ENCODE data around the gene RPS27A. TPM values are rescaled to one million over a fixed set of nuclear protein-coding genes. Genes with fewer than 3 reads are reported as not detected.
"Not testable (repeated sequence)": the region's sequence is repeated elsewhere in the genome, so short reads cannot be mapped to it uniquely, and the experiment has no call there.

The RPS27A gene
- total RNA-seq, 1 donor from 2014 or later: 705 TPM

DNA sequence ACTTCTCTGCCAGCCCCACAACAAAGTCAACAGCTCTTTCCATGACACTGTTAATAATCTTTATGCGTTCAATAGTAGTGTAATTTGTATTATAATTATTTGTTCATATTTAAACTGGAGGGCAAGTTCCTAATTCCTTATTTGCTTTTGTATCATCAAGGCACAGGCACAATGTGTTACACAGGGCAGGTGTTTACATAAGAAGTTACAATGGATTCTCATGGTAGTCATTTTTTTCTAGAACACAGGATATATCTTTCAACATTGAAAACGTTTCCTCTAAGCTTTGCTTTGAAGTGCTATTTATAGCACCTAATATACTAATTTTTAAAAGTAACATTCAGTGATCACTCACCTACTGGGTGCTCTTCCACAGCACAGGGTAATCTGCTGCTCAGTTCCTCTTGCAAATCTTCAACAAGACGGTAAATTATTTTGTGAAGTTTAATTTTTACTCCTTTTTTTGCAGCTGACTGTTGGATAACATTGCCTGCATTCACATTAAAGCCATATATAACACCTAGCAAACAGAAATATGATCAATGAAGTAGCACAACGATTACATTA is 7.3 kb downstream of the RPS27A start:
- DNase-seq: no peak

DNA sequence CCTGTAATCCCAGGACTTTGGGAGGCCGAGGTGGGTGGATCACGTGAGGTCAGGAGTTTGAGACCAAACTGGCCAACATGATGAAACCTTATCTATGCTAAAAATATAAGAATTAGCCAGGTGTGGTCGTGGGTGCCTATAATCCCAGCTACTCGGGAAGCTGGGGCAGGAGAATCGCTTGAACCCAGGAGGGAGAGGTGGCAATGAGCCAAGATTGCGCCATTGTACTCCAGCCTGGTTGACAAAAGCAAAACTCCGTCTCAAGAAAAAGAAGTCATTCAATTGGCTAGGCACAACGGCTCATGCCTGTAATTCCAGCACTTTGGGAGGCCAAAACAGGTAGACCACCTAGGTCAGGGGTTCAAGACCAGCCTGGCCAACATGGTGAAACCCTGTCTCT is 9.1 kb downstream of the RPS27A start:
- DNase-seq: not testable (repeated sequence)

DNA sequence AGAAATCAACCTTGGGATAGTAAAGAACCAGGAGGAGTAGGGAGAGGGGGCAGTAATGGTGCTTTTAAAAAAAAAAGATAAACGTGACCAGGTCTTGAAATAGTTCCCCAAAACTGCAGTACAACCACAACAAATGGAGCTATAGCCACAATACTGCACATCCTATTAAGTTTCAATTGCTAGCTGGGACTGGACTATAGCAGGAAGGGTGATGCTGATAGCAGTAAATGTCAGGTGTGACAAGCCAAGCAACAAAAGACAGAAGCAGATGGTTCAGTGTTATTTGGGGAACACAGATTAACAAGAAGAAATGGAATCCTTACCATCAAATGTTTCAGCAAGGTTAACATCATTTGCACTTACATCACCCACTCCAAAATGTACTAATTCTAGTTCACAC is 10.1 kb downstream of the RPS27A start:
- DNase-seq: no peak

DNA sequence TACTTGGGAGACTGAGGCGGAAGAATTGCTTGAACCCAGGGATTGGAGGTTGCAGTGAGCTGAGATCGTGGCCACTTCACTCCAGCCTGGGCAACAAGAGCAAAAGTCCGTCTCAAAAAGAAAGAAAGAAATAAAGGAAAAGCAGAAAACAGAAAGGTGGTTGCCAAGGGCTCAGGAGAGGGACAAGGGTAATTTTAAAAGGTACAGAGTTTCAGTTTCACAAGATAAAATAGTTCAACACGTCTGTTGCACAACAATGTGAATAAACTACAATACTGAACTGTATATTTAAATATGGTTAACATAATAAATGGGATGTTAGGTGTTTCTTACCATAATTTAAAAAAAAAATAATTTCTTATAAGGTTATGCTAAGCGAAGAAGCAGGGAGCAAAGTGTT is 12.9 kb downstream of the RPS27A start:
- DNase-seq: no peak

DNA sequence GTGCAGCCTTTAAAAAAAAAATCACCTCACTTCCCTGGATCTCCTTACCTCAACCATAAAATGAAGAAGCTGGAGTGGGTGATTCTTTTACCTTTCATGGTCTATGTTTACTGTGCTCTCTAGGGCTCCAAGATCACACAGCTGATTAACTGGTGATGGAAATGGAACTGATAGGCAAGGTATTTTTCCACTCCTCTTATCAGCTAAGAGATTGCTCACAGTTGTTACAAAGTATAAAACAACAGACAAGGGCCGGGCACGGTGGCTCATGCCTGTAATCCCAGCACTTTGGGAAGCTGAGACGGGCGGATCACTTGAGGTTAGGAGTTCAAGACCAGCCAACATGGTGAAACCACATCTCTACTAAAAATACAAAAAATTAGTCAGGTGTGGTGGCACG is 14.5 kb downstream of the RPS27A start:
- no peak for DNase-seq

DNA sequence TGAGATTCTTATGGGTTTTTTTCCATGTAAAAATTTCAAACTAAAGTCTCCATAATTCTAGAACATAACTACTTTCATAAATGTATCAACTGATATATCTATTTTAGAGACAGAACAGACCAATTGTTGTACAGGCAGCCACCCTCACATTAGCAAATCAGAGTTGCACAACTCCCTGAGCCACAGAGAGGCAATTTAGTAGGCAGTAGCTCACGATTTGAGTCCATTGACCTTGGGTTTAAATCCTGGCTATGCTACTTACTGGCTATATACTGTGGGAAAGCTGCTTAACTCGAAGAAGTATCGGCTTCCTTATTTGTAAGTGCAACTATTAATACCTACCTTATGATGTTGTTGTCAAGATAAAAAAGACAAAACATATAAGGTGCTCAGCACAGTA is 20.3 kb downstream of the RPS27A start:
- no peak for DNase-seq

DNA sequence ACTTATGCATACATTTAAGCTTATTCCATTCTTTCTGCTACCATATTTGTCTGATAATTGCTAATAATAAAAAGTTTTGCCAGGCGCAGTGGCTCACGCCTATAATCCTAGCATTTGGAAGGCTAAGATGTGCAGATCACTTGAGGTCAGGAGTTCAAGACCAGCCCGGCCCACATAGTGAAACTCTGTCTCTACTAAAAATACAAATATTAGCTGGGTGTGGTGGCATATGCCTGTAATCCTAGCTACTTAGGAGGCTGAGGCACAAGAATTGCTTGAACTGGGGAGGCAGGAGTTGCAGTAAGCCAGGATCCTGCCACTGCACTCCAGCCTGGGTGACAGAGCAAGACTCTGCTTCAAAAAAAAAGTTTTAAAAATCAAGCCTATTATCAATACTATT is 27.1 kb downstream of the RPS27A start:
- not testable (repeated sequence) for DNase-seq

DNA sequence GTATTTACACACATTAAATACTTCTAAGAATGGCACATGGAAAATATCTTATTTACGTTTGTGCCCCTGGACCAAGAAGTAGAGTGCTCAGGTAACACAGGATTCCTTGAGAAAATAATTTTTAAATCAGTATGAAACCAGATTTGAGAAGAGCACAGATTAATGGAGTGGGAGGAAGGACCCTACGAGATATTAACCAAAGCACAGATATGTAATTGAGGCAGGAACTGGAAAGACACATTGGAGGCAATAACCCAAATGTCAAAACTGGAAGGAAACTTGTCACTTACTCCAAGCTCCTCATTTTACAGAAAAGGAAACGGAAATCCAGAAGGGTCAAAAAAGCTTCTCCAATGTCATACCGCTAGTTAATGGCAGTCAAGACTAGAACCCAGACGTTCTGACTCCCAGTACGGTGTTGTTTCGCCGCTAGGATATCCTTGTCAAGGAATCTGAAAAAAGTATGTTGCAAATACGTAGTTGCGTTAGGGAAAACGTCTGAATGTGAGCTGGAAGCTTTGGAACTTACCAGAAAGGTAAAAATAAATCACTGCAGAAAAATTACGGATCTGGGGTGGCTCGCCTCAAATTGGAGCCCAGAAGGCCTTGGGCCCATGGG is 35.9 kb downstream of the RPS27A start:
- no peak for DNase-seq

DNA sequence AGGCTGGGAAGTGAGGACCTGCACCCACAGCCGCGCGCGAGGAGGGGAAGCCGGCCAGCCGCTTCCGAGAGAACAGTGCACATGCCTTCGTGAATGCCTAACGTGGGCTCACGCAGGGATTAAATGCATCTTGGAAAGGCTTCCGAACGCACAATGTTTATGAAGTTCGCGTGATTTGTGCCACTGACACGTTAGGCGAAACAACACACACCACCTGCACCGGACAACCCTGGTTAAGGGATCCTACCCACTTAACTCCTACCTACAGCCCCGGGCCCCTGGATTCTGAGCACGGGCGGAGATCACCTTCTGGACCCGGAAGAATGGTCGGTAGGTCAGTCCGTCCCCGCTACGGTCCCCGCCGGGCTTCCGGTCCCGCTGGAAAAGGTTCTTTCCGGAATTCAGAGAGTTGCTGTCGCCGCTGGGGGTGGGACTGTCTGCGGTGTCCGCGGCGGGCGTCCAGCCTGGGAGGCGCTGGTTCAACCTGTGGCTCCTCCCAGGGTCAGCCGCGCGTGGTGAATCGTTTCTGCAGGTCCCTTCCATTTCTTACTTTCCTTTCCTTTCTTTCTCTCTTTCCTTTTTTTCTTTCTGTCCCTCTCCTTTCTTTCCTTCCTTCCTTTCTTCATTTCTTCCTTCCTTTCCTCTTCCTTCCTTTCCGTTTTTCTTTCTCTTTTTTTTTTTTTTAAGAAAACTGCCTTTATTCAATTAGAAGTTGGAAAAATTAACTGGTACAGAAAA is 36.6 kb downstream of the RPS27A start, which contains the start of gene MTIF2:
MTIF2 (minus strand) TSS at position 325 of the 738 bp plus-strand sequence. CDS start 5,373 bp downstream, outside the sequence.
- peak; percentile 87 for DNase-seq

DNA sequence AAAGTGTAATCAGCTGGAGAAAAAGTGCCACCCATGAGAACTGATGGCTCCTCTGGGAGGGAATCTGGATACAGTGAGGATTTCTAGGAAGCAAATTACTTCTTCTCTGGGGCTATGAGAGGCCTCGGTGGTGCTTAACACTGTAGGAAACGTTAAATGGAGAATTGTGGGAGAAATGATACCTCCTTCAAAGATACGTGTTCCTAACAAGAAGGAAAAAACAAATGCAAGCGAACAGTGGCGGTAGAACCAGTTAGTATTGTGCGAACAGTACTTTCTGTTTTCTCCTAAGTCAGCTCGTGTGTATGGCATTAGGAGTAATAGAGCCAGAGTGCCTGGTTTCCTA is 37.1 kb downstream of the RPS27A start:
- no peak for DNase-seq

DNA sequence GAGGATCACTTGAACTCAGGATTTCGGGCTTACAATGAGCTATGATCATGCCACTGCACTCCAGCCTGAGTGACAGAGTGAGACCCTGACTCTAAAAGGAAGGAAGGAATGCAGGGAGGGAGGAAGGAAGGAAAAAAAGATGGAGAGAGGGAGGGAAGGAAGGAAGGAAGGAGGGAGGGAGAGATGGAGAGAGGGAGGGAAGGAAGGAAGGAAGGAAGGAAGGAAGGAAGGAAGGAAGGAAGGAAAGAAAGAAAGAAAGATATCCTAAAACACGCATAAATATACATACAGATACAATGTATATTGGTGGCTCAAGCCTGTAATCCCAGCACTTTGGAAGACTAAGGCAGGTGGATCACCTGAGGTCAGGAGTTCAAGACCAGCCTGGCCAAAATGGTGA is 41.9 kb downstream of the RPS27A start:
- DNase-seq: not testable (repeated sequence)

DNA sequence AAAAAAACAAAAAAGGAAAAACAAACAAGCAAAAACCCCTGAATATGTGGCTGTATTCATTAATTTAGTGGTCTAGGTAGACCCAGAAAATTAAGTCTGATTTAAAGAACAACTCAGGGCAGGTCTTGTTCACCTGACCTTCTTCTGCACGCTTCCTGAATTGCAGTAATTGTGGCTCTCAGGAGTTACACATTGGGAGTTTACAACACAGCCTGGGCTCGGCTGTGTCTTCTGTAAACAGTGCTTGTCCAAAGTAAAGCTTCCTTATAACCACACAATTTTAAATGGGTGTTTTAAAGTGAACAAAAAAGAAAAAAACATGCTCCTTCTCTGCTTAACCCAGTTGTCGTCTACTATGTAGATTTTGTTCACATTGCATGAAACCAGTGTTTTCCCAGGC is 44.8 kb downstream of the RPS27A start:
- DNase-seq: no peak

DNA sequence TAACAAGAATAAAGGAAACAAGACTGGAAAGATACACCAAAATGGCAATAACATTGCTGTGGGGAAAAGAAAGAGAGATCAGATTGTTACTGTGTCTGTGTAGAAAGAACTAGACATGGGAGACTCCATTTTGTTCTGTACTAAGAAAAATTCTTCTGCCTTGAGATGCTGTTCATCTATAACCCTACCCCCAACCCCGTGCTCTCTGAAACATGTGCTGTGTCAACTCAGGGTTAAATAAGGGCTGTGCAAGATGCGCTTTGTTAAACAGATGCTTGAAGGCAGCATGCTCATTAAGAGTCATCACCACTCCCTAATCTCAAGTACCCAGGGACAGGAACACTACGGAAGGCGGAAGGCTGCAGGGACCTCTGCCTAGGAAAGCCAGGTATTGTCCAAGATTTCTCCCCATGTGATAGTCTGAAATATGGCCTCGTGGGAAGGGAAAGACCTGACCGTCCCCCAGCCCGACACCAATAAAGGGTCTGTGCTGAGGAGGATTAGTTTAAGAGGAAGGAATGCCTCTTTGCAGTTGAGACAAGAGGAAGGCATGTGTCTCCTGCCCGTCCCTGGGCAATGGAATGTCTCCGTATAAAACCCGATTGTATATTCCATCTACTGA is 46.8 kb downstream of the RPS27A start:
- not testable (repeated sequence) for DNase-seq

DNA sequence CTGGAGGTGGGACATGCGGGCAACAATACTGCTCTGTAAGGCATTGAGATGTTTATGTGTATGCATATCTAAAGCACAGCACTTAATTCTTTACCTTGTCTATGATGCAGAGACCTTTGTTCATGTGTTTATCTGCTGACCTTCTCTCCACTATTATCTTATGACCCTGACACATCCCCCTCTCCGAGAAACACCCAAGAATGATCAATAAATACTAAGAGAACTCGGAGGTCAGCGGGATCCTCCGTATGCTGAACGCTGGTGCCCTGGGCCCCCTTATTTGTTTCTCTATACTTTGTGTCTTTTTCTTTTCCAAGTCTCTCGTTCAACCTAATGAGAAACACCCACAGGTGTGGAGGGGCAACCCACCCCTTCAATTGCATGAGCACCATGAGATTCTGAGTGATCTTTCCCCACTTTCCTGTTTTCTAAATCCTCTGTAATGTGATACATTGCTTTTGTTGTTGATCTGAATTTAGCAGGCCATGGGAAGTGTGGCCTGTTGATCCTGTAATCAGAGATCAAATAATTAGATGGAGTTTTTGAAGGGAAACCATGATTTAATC is 47.5 kb downstream of the RPS27A start:
- not testable (repeated sequence) for DNase-seq

DNA sequence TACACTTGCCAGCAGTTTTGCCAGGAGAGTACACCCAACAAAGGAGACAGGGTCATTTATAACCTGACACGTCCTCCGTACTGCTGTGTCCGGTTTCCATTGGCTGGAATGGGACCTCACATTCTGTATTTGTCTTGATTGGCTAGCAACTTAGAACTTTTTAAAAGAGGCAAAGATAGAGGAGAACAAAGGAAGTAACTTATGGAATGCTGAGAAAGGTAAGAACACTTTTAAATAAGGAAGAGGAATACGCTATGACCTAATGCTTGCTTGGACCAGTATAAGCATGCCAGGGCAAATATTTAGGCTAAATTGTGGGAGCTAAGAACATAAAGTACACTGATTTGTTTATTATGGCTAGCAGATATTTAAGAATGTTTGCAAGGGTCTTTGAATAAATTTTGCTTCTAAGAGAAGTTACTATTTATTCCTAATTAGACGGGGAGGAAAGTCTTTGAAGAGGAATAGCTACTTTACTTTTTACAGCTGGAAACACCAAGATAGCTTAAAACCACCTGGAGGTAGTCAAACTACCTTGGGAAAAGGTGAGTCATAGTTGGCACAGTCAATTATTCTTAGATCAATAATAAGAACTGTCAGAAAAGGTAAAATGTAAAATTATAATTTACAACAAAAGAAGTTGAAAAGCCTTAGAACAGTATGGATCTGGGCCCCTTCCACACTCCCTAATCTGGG is 48.5 kb downstream of the RPS27A start:
- not testable (repeated sequence) for DNase-seq

DNA sequence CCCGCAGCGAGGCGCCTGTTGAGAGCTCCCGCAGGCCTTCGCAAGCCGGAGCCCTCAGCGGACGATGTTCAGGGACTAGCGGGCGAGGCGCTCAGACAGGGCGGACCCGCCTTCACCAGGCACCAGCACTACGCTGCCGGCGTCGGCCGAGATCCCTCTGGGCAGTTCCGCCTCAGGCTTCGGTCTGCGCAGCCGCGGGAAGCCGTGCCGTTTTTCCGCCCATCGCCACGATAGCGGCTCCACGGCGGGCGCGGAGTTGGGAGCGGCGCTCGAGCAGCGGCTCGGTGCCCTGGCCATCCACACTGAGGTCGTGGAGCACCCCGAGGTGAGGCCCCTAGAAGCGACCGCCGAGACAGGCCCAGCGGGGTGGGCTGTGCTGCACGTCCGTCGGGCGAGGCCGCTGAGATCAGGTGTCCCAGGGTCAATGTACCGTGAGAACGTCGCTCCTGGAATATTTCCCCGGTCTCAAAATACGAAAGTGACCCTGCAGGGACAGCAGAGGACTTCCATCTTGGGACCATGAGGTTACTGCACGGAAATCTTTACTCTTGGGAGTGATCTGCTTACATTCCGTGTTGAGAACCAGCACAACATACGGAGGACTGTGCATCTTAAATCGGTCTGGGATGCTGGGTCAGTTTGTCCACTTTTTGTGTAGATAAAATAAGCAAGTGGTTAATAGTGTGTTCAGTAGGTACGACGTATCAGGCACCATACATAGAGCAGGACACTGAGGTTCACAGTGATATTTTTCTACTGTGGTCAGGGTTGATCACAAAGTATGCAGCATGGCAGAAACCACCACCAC is 49.8 kb downstream of the RPS27A start:
- DNase-seq: peak; percentile 81

DNA sequence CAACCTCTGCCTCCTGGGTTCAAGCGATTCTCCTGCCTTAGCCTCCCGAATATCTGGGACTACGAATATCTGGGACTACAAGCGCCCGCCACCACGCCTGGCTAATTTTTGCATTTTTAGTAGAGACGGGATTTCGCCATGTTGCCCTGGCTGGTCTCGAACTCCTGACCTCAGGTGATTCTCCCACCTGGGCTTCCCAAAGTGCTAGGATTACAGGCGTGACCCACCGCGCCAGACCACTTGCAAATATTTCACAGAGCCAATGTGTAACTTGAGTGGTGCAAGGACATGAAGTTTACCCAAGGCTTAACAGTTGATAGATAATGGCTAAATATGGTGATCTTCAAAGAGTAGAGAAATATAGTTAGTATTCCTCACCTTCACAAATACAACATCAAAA is 50.6 kb downstream of the RPS27A start:
- no peak for DNase-seq

All from occipital lobe (tissue), 2 donors.